Activated T-cell treated with anti-CD3 and anti-CD28 coated beads for 4 hours (primary cell): ENCODE measurements around the gene PLPPR2.
"Not testable (repeated sequence)": the region's sequence is repeated elsewhere in the genome, so short reads cannot be mapped to it uniquely, and the experiment has no call there.

Source experiments
- DNase-seq: peaks from one replicate; pipeline ENCODE4 v3.0.0-alpha.2; 2020

The PLPPR2 gene

DNA sequence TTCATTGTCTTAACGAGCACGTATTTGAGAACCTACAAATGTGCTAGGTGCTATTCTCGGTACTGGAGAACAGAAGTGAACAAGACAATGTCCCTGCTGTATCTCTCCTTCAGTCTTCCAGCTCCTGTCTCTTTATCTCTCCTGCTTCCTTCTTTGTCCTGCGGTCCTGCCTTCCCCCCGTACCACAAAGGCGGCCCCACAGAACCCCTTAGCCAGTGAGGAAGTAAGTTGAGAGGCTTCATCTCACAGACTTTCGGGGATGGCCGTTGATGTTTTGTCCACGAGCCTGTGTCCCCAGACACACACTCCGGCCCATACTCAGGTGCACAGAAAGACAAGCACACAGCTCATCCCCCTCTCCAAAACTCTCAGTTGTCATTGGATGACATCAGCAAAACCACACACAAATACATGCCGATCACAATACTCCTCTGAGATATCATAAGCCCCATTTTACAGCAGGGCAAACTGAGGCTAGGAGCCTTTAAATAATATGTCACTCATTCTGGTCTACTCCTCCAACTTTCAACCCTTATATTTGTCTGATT lies 18.7 kb downstream of the PLPPR2 start:
- DNase-seq: no peak

DNA sequence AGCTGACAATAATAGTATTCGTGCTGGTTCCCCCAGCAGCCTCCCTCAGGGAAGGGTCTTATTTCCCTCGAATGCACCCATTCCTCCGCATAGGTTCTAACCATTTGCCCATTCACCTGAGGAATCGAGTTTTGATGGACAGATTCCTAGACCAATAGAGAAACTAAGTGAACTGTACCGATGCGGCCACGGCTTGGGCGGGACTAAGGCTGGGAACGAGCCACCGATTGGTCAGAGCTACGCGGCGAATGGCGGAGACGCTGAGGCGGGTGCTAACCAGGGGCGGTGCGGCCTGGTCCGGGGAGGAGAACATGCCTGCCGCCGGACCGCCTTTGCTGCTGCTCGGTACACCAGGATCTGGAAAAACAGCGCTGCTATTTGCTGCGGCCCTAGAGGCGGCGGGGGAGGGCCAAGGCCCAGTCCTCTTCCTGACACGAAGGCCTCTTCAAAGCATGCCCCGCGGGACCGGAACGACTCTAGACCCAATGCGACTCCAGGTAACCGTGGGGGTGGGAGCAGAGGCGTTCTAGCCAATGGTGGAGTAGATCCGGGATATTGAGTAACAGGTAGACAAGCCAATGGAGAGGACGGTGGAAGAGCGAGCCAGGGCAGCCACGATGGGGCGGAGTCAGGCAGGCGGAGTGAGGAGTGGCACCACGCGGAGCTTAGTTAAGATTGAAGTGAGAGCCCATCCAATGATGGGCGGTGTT lies 19.4 kb downstream of the PLPPR2 start, which contains the start of gene SWSAP1:
Gene SWSAP1 (plus strand): TSS at position 234 of the 710 bp plus-strand sequence. CDS start 15 bp downstream, at position 249.
- DNase-seq: peak; percentile 94

DNA sequence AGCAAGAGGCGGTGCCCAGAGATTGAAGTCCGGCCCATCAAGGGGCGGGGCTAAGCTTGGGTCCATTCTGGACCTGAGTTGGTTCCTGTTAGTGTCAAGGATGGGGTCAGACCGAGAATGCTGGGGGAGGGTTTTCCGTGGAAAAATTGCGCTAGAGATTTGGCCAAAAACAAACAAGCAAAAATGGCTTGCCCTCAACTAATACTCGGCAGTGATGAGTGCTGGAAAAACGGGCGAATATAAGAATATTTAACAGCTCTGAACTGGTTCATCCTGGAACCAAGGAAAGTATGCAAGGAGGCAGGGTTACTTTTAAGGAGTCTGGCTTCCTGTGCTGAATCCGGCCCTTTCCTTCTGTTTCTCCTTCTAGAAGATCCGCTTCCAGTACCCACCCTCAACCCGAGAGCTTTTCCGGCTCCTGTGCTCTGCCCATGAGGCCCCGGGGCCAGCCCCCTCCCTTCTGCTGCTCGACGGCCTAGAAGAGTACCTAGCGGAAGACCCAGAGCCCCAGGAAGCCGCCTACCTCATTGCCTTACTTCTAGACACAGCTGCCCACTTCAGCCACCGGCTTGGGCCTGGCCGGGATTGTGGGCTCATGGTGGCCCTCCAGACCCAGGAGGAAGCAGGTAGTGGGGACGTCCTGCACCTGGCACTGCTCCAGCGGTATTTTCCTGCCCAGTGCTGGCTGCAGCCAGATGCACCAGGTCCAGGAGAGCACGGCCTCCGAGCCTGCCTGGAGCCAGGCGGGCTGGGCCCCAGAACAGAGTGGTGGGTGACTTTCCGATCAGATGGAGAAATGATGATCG lies 20.1 kb downstream of the PLPPR2 start:
- peak; percentile 38 for DNase-seq

DNA sequence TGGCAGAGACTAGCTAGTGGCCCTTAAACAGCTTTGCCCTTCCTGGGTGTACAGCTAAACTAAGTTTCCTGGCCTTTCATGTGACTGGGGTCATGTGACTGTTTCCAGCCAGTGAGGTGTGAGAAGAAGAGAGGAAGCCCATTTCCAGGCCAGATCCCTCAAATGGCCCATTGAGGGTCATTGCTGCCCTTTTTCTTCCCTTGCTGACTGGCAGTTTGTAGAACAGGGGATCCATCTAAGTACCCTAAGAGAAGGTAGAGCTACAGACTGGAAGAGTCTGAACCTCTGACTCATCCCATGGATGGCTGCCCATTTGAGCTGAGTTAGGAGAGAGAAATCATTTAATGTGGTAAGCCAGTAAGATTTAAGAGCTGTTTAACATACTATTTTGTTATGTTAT lies 22.0 kb downstream of the PLPPR2 start:
- DNase-seq: no peak

DNA sequence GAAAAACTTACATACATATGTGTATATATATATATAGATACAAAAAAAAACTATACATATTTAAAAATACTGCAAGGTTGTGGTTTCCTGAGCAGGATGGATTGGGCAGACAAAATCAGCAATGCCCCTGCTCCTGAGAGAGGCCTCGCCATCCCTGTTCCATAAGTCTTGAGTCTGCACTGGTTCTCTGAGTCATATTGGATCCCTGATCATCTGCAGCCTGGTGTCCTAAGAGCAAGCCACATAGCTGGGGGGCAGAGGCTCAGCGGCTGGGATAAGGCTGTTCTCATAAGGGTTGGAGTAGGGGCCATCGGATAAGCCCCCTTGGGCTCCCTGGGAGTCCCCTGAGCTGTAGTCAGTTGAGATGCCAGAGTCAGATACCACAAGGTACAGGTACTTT lies 22.5 kb downstream of the PLPPR2 start:
- no peak for DNase-seq

DNA sequence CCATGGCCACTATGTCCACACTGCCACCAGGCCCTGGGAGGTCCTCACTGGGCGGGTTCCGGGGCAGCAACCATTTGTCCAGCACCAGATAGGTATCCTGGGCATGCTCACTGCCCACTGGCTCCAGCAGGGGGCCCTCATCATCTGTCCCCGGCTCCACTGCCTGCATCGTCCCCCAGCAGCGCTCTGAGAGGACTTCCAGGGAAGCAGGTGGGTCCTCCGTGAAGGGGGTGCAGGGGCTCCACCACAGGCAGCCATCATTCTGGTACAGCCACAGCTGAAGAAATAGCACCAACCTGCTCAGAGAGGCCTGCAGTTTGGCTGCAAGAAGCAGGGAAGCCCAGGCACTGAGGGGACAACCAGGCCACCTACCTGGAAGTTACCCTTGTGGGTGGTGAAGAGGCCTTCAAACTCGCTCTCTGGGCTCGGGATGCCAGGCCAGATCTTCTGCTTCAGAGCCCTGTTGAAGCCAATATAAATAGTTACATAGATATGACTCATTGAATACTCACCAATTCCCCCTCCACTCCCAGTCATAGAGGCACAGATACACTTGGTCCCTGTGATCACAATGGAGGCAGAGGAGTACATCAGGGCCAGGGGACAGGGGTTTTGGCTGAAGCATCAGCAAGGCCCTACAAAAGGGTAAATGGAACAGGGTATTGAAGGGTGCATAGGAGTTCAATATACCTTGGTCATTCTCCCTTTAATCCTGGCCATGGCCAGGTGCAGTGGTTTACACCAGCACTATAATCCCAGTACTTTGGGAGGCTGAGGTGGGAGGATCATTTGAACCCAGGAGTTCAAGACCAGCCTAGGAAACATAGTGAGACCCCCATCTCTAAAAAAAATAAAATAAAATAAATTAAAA lies 23.3 kb downstream of the PLPPR2 start:
- no peak for DNase-seq

DNA sequence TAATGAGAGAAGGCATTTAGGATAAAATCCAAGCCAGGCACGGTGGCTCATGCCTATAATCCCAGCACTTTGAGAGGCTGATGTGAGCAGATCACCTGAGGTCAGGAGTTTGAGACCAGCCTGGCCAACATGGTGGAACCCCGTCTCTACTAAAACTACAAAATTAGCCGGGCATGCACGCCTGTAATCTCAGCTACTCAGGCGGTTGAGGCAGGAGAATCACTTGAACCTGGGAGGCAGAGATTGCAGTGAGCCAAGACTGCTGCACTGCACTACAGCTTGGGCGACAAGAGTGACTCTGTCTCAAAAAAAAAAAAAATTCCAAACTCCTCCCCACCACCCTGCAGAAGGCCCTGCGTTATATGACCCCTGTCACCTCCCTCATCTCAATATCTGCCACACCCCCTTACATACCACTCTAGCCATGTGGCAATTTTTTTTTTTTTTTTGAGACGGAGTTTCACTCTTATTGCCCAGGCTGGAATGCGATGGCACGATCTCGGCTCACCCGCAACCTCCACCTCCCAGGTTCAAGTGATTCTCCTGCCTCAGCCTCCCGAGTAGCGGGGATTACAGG lies 24.1 kb downstream of the PLPPR2 start:
- not testable (repeated sequence) for DNase-seq

DNA sequence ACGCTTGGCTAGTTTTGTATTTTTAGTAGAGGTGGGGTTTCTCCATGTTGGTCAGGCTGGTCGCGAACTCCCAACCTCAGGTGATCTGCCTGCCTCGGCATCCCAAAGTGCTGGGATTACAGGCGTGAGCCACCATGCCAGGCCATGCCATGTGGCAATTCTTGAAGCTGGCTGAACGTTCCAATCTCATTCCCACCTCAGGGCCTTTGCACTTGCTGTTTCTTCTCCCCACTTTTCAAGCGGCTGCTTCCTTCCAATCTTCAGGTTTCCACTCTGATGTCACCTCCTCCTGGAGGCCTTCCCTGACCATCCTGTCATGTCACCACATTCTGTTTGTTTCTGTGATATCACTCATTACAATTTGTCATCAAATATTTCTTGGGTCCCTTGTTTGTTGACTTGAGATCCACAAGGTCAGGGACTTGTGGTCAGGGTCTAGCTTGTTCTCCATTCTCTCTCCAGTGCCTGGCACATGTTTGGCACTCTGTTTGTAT lies 24.7 kb downstream of the PLPPR2 start:
- DNase-seq: no peak

DNA sequence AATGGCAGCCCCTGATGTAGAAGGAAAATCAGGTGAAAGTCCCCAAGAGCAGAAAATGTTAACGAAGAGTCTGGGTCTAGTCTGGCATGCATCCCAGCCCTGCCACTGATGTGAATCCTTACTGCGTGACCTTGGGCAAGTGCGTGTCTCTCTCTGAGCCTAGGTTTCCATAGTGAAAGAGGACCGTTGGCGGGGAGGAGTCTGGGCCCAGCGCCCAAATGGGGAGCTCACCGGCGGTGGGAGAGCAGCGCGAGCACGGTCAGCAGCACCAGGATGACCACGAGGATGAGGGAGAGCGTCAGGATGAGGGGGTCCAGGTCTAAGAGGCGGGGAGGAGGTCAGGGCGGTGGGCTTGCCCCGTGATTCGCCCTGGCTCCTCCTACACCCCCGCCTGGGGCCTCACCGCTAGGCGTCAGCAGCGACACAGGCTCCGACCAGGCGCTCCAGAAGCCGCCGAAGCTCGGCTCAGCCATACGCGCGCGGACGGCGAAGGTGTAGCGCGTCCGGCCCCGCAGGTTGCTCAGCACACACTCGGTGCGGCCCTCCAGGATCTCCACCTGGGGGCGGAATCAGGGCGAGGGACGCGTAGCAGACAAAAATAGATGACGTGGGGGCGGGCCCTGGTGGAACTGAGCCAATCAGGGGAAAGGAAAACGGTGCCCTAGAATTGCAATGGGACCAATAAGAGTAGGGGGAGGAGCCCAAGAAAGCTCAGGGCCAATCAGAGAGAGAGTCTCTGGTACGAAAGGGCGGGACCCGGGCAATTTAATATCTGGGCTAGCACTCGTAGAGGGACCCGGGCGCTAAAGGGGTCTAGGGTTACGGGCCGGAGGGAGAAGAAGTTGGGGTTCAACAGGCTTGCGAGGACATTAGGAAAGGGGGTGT lies 25.7 kb downstream of the PLPPR2 start:
- DNase-seq: peak; percentile 94

DNA sequence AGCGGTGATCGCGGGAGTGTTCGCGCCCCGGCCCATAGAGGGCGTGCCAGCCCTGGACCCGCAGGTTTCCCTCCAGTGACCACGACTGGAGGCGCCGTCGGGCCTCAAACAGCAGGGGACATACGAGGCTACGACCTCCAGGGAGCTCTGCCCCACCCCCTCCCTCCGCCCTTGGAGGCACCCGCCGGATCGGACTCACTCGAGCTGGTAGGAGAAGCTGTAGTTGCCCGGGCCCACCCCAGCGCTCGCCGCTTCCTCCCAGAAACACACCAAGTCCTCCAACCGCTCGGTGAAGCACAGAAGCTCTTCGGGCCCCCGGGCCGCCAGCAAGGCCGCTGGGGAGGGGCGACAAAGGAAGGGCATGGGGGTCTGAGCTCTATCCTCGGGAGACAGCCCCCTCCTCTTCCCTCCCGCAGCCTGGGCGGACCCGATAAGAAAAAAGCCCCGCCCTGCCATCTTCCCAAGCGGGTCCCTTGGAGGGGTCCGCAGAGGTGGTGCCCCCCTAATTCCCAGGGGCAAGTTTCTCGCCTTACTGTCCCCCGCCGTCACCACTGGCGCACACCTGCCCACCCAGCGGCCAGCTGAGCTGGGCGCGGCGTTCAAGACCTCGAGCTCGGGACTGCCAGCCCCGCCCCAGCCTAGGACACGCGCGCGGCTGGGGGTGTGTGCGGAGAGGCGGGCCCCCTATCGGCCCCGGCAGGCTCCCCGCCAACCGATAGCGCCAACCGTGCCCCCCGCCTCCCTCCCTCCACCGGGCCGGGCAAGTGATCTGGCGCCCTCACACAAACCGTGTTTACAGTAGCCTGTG lies 27.9 kb downstream of the PLPPR2 start:
- no peak for DNase-seq

DNA sequence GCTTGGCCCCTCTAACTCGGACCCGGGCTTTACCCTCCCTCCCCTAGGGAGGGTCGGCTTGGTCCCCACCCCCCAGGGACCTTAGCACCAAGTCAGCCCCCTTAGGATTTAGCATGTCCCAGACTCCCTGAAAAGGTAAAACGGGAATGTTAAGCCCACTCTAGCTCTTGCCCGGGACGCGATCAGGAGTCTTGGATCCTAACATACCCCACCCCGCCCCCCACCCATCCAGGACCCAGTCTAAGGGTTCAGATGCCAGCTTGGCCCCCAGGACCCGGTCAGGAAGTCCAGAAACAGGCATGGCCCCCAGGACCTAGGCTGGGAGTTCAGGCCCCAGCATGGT lies 28.4 kb downstream of the PLPPR2 start:
- DNase-seq: no peak

DNA sequence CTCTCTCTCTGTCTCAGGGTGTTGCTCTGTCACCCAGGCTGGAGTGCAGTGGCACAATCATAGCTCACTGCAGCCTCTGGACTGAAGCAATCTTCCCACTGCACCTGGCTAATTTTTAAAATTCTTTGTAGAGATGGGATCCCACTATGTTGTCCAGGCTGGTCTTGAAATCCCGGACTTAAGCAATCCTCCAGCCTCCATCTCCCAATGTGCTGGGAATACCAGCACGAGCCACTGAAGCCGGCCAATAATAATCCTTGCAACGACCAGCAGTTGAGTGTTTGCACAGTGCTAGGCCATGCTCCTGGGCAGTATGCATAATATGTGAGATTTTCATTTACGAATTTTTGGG lies 29.5 kb downstream of the PLPPR2 start:
- DNase-seq: no peak

DNA sequence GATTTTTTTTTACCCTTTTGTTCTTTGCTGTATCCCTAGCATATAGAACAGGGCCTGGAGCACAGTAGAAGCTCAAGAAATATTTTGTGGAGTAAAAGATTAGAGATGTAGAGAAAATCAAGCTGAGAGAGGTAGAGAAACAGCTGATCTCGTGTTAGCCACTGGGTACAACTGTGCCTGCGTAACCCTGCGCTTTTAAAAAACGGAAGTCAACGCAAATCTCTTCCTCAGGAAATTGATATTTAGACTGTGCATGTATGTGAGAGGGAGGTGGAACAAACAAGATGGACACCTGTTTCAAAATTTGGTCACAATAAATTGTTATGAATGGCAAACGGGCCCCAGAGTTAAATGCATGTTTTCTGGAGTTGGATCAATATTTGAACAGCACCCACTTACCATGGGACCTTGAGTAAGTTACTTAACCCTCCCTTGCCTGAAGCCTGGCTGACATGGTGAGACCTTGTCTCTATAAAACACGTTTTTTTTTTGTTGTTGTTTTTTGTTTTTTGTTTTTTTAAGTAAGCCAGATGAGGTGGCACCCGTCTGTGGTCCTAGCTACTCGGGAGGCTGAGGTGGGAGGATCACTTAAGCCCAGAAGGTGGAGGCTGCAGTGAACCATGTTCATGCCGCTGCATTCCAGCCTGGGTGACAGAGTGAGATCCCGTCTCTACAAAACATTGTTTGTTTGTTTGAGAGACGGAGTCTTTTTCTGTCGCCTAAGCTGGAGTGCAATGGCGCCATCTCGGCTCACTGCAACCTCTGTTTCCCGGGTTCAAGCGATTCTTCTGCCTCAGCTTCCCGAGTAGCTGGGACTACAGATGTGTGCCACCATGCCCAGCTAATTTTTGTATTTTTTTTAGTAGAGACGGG lies 32.2 kb downstream of the PLPPR2 start:
- no peak for DNase-seq

DNA sequence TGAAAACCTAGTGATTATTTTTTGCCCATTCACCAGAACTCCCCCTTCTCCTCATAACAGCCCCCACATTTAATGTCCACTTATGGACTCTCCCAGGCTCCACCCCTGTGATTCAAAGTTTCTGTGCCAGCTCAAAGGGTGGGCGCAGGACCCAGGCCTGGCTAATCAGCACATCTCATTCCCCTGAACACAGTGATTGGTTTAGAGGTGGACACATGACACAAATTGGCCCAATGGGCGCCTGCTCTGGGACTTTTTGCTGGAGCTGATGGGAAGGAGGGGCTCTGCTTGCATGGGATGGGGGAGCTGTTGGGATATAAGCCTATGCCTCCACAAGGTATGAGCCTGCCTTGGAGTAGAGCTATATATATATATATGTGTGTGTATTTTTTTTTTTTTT lies 35.1 kb downstream of the PLPPR2 start:
- no peak for DNase-seq

DNA sequence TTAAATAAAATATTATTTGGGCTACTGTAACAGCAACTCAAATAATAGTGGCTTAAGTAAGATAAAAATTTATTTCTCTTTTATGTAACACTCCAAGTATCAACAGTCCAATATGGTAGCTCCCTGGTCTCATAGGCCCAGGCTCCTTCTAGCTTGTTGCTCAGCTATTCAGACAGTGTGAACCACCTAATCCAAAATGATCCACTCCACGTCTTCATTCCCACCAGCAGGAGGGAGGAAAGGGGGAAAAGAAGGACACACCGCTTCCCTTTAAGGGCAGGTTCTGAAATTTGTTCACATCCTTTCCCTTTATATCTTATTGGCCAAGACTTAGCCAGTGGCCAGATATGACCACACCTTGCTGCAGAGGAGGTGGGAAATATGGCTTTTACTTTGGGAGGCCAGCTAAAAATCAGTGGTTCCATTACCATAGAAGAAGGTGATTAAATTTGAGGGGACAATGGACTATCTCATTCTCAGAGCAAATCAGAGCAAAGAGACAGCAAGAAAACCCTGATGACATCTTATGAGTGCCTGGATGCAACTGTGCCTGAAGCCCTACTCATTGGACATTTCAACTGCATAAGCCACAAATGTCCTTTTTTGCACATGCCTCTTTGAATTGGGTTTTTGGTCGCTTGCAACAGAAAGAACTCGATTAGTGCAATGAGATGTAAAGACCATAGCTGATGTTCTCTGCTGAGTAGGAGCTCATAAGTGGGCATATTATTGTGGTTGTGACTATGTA lies 35.9 kb downstream of the PLPPR2 start:
- DNase-seq: no peak

DNA sequence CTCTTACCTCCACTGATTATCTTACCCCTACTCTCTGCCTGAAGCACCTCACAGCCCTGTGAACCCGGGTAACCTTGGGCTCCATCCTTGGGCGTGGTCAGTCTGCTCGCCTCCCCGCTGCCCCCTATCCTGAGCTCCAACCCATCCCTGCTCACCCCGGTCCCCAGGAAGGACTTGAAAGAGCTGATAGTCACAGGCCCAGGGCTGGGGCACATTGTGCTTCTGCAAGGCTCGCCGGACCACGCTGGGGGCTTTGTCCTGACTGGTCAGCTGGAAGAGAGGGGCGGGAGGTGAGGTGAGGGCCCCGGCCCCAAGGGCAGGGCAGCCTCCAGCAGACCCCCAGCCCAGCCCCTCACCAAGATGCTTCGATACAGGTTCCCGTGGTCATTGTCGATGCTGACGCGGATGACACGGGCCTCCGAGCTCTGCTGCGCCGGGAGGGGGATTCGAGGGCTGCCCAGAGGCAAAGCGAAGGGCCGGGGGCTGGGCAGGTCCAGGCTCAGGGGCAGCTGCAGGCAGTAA lies 41.9 kb downstream of the PLPPR2 start:
- DNase-seq: no peak

DNA sequence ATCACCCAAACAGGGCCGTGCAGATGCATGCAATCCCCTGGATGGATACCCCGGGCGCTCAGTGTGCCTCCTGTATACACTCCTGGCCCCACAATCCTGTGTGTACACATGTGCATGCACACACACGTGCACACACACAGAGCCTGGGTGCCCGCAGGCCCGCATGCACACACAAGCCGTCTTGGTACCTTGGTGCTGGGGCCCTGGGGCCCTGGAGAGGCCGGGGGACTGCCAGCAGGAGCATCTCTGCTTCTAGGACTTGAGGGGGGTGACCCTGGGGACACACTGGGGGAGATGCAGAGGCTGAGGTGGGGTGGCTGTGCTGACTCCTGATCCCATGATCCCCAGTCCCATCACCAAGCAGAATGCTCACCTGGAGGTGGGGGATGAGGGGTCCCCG lies 44.4 kb downstream of the PLPPR2 start:
- no peak for DNase-seq

DNA sequence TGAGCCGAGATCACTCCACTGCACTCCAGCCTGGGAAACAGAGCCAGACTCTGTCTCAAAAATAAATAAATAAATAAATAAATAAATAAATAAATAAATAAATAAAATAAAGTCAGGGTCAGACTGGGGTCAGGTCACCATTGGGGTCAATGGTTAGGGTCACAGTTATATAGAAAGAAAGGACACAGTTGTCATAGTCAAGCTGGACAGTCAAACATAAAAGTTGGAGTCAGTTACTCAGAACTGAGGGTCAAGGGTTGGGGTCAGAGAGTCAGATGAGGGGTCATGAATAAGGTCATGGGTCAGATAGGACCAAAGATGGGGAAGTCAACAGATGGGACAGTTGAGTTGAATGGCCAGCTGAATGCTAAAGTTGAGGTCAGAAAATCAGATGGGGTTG lies 45.6 kb downstream of the PLPPR2 start:
- no peak for DNase-seq
